GM10266 (cell line): ENCODE measurements around the gene CAPZB.

Source experiments
- DNase-seq: peaks from one replicate; pipeline ENCODE4 v3.0.0; 2012; ENCODE audit errors: extremely low spot score
- TF ChIP-seq, protein P1 (sequence below): IDR thresholded peaks from 2 replicates; pipeline ENCODE4 v1.5.1; 2012; ENCODE audit warnings: mild to moderate bottlenecking, low read depth; ENCODE audit not compliant: control insufficient read depth, insufficient read depth; ENCODE audit errors: missing control alignments

Gene CAPZB

DNA sequence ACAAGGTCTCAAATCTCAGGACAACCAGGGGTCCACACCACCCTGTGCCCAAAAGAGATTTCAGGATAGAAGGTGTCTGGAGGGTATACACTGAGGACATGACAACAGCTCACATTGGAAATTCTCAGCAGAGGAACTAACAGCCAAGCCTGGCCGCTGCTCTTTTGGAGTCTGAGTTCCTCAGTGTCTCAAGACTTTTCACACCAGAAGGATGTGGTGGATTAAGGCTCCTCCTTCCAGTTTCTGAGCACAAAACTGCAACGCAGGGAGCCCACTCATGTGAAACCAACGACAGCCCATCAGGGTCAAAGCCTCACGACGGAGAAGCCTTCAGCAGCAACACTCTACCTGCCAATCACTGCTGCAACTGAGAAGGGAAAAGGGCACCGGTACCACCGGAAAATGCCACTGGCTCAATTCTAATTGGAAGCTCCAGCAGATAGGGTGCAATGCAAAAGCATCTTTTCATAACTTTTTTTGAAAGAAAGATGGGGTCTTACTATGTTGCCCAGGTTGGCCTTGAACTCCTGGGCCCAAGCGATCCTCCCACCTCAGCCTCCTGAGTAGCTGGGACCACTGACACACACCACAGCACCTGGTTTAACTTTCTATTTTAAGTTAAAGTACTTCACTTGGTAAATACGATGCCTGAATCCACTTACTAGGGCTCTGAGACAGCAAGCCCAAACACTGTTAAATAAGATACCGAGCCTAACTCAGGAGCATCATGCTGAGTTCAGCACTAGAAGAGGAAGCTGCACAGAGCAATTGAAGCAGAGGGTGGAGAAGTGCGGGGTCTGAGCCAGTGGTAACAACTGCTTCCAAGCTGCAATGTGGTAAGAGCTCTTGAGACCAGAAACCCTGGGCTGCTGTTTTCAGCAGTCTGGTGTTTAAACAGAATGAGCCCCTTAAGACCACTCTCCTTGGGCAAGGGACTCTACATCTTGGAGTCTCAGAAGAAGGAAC is 7.8 kb downstream of the CAPZB start:
- TF ChIP-seq, protein P1, sequence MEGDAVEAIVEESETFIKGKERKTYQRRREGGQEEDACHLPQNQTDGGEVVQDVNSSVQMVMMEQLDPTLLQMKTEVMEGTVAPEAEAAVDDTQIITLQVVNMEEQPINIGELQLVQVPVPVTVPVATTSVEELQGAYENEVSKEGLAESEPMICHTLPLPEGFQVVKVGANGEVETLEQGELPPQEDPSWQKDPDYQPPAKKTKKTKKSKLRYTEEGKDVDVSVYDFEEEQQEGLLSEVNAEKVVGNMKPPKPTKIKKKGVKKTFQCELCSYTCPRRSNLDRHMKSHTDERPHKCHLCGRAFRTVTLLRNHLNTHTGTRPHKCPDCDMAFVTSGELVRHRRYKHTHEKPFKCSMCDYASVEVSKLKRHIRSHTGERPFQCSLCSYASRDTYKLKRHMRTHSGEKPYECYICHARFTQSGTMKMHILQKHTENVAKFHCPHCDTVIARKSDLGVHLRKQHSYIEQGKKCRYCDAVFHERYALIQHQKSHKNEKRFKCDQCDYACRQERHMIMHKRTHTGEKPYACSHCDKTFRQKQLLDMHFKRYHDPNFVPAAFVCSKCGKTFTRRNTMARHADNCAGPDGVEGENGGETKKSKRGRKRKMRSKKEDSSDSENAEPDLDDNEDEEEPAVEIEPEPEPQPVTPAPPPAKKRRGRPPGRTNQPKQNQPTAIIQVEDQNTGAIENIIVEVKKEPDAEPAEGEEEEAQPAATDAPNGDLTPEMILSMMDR: no peak
- peak; percentile 67 for DNase-seq

GRCh38 chr1:19476450-19477190 is 8.7 kb downstream of the CAPZB start:
- DNase-seq: peak; percentile 37

GRCh38 chr1:19475296-19475695 is 10.0 kb downstream of the CAPZB start:
- no peak for DNase-seq
- TF ChIP-seq, protein P1: no peak

More at GRCh38 chr1:19476450-19477190, 8.7 kb downstream of the CAPZB start:
- TF ChIP-seq, protein P1: no peak

DNA sequence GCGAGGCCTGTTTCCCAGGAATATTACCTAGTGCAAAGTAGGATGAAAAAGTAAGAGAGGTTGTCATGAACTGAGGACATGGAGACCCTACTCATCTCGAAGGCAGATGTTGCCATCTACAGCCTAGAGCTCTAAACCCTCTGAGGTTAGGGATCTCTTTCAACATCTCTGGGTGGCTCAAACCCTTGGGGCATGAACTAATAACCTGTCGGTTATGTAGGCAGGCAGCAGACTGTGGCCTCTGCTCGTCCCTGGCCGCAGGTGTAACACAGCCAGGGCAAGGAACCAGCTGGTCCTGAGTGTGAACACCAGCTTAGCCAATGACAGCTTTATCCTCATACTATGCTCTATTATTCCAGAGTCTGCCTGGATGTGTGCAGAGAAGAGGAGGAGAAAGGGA is 13.2 kb downstream of the CAPZB start:
- TF ChIP-seq, protein P1: no peak
- DNase-seq: no peak

GRCh38 chr1:19469004-19469403 is 16.3 kb downstream of the CAPZB start:
- DNase-seq: no peak
- TF ChIP-seq, protein P1: no peak

GRCh38 chr1:19468397-19468956 is 16.9 kb downstream of the CAPZB start:
- TF ChIP-seq, protein P1: no peak
- no peak for DNase-seq
